Measurements from ENCODE around the gene LGALS9C. TPM values are rescaled to one million over a fixed set of nuclear protein-coding genes. Genes with fewer than 3 reads are reported as not detected.
"Not testable (repeated sequence)": the region's sequence is repeated elsewhere in the genome, so short reads cannot be mapped to it uniquely, and the experiment has no call there.

Gene LGALS9C
- total and polyA plus RNA-seq, 4 experiments from 2014 or later = not detected

DNA sequence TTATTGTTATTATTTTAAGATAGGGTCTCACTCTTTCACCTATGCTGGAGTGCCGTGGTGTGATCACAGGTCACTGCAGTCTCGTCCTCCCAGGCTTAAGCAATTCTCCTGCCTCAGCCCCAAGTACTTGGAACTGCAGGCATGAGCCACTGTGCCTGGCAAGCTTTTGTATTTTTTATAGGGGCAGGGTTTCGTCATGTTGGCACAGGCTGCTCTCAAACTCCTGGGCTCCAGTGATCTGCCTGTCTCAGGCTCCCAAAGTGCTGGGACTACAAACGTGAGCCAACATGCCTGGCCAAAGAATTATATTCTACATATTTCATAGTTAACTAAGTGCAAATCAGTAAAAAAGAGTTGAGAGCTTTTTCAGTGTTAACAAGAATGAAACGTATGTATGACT, 65.6 kb downstream of the LGALS9C start:
- H3K4me1 ChIP-seq (ENCODE audit: insufficient read depth, low read length); H3K4me3 ChIP-seq (ENCODE audit: low read length in 2 of 2); intact Hi-C loops (cut with micrococcal nuclease); H3K27ac ChIP-seq (ENCODE audit: low read depth, low read length); H3K4me1 Mint-ChIP-seq; H3K4me3 Mint-ChIP-seq; H3K36me3 ChIP-seq (ENCODE audit: insufficient read depth, low read length); DNase-seq; POLR2A ChIA-PET (ENCODE audit: partially characterized antibody); H3K36me3 Mint-ChIP-seq; H3K27ac Mint-ChIP-seq; H3K9me3 Mint-ChIP-seq; H3K9me3 ChIP-seq (ENCODE audit: control insufficient read depth in 1 of 2, low read length in 2 of 2); H3K27me3 ChIP-seq (ENCODE audit: insufficient read depth, low read length); CTCF ChIA-PET (ENCODE audit: partially characterized antibody); H3K27me3 Mint-ChIP-seq: not testable (repeated sequence)

DNA sequence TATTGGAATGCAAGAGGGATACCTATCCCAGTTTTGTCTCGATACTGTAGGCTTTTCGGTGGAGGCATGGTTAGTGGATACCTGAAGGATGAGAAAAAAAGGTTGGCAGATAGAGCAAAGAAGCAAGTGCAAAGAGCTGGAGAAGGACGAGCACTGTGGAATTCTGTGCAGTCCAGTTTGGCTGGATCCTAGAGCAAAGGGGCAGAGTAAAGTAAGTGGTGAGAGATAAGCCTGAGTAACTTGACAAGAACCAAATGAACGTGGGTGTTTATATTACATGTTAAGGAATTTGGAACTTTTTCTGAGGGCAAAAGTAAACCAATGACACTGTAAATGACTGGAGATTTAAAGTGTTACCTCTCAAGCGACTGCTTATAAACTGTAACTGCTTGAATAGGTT, 66.3 kb downstream of the LGALS9C start:
- H3K36me3 Mint-ChIP-seq; POLR2A ChIA-PET (ENCODE audit: partially characterized antibody); H3K4me1 Mint-ChIP-seq: not testable (repeated sequence)

More for the DNA sequence above, 66.3 kb downstream of the LGALS9C start:
- H3K27me3 Mint-ChIP-seq; H3K27ac ChIP-seq (ENCODE audit: low read depth, low read length); H3K27ac Mint-ChIP-seq; H3K9me3 Mint-ChIP-seq; DNase-seq; CTCF ChIA-PET (ENCODE audit: partially characterized antibody); H3K4me3 ChIP-seq (ENCODE audit: low read length in 2 of 2); H3K9me3 ChIP-seq (ENCODE audit: control insufficient read depth in 1 of 2, low read length in 2 of 2); H3K36me3 ChIP-seq (ENCODE audit: insufficient read depth, low read length); H3K27me3 ChIP-seq (ENCODE audit: insufficient read depth, low read length); H3K4me1 ChIP-seq (ENCODE audit: insufficient read depth, low read length); H3K4me3 Mint-ChIP-seq; intact Hi-C loops (cut with micrococcal nuclease): not testable (repeated sequence)

Other genes starting within 250 kb of the LGALS9C start
- 100 to 1,000 TPM; 333 to 344 TPM for gene FLII, start 218.1 kb upstream of the LGALS9C start, total RNA-seq
- 100 to 1,000 TPM; 113 to 204 TPM for gene FLII, start 218.1 kb upstream of the LGALS9C start, polyA plus RNA-seq
- gene MIEF2, start 216.1 kb upstream of the LGALS9C start, total RNA-seq = 10 to 100 TPM; 18.2 to 19.3 TPM
- 10 to 100 TPM in 1 of 2 donors, 1 to 10 TPM in 1; 9.9 to 10.9 TPM for gene MIEF2, start 216.1 kb upstream of the LGALS9C start, polyA plus RNA-seq
- 10 to 100 TPM; 43.8 to 55.2 TPM for gene TOP3A, start 161.8 kb upstream of the LGALS9C start, total RNA-seq
- gene TOP3A, start 161.8 kb upstream of the LGALS9C start, polyA plus RNA-seq = 10 to 100 TPM in 1 of 2 donors, 1 to 10 TPM in 1; 6.2 to 19.1 TPM
- 10 to 100 TPM; 49.7 to 51.3 TPM for gene SMCR8, start 161.5 kb upstream of the LGALS9C start, total RNA-seq
- 1 to 10 TPM in 1 of 2 donors, under 1 TPM in 1; 0.47 to 5.2 TPM for gene SMCR8, start 161.5 kb upstream of the LGALS9C start, polyA plus RNA-seq
- 10 to 100 TPM; 14.6 to 15.9 TPM for gene SHMT1, start 113.2 kb upstream of the LGALS9C start, total RNA-seq
- 10 to 100 TPM; 24.0 to 24.6 TPM for gene SHMT1, start 113.2 kb upstream of the LGALS9C start, polyA plus RNA-seq
- gene EVPLL, start 99.0 kb upstream of the LGALS9C start, total RNA-seq = not detected
- gene EVPLL, start 99.0 kb upstream of the LGALS9C start, polyA plus RNA-seq = not detected
- not detected for gene TBC1D28, start 167.6 kb downstream of the LGALS9C start, total RNA-seq
- gene TBC1D28, start 167.6 kb downstream of the LGALS9C start, polyA plus RNA-seq = not detected
- gene FOXO3B, start 205.5 kb downstream of the LGALS9C start, total RNA-seq = 1 to 10 TPM; 5.8 to 7.1 TPM
- gene FOXO3B, start 205.5 kb downstream of the LGALS9C start, polyA plus RNA-seq = 1 to 10 TPM; 1.1 to 3.4 TPM

All from CD4-positive, alpha-beta memory T cell (primary cell).